ENCODE data around the gene FGD5. TPM values are rescaled to one million over a fixed set of nuclear protein-coding genes. Genes with fewer than 3 reads are reported as not detected.

Gene FGD5
- total and polyA plus RNA-seq, 2 experiments from 2014 or later, result 7.4 to 12.2 TPM

DNA sequence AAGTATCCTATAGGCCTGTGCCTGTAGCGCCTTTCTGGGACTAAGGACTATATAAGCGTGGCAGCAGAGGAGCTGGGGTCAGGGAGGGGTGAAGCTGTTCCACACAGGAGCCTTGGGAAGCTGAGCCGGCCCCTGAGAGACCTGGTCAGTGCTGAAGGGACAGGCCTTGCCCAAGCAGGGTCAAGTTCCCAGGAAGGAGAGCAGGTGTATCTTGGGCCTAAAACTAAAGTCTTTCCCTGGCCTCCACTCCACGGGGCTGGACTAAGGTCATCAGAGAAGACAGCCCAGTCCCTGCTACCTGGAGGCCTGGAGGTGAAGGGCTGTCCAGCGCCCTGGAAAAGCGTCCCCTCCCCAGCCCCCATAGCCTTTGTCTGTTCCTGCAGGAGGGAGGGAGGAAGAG lies 104.7 kb downstream of the FGD5 start (continued):
- TF ChIP-seq, protein P1, sequence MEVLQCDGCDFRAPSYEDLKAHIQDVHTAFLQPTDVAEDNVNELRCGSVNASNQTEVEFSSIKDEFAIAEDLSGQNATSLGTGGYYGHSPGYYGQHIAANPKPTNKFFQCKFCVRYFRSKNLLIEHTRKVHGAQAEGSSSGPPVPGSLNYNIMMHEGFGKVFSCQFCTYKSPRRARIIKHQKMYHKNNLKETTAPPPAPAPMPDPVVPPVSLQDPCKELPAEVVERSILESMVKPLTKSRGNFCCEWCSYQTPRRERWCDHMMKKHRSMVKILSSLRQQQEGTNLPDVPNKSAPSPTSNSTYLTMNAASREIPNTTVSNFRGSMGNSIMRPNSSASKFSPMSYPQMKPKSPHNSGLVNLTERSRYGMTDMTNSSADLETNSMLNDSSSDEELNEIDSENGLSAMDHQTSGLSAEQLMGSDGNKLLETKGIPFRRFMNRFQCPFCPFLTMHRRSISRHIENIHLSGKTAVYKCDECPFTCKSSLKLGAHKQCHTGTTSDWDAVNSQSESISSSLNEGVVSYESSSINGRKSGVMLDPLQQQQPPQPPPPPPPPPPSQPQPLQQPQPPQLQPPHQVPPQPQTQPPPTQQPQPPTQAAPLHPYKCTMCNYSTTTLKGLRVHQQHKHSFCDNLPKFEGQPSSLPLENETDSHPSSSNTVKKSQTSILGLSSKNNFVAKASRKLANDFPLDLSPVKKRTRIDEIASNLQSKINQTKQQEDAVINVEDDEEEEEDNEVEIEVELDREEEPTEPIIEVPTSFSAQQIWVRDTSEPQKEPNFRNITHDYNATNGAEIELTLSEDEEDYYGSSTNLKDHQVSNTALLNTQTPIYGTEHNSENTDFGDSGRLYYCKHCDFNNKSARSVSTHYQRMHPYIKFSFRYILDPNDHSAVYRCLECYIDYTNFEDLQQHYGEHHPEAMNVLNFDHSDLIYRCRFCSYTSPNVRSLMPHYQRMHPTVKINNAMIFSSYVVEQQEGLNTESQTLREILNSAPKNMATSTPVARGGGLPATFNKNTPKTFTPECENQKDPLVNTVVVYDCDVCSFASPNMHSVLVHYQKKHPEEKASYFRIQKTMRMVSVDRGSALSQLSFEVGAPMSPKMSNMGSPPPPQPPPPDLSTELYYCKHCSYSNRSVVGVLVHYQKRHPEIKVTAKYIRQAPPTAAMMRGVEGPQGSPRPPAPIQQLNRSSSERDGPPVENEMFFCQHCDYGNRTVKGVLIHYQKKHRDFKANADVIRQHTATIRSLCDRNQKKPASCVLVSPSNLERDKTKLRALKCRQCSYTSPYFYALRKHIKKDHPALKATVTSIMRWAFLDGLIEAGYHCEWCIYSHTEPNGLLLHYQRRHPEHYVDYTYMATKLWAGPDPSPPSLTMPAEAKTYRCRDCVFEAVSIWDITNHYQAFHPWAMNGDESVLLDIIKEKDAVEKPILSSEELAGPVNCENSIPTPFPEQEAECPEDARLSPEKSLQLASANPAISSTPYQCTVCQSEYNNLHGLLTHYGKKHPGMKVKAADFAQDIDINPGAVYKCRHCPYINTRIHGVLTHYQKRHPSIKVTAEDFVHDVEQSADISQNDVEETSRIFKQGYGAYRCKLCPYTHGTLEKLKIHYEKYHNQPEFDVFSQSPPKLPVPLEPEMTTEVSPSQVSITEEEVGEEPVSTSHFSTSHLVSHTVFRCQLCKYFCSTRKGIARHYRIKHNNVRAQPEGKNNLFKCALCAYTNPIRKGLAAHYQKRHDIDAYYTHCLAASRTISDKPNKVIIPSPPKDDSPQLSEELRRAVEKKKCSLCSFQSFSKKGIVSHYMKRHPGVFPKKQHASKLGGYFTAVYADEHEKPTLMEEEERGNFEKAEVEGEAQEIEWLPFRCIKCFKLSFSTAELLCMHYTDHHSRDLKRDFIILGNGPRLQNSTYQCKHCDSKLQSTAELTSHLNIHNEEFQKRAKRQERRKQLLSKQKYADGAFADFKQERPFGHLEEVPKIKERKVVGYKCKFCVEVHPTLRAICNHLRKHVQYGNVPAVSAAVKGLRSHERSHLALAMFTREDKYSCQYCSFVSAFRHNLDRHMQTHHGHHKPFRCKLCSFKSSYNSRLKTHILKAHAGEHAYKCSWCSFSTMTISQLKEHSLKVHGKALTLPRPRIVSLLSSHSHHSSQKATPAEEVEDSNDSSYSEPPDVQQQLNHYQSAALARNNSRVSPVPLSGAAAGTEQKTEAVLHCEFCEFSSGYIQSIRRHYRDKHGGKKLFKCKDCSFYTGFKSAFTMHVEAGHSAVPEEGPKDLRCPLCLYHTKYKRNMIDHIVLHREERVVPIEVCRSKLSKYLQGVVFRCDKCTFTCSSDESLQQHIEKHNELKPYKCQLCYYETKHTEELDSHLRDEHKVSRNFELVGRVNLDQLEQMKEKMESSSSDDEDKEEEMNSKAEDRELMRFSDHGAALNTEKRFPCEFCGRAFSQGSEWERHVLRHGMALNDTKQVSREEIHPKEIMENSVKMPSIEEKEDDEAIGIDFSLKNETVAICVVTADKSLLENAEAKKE (CRISPR knock-in tag; IDR thresholded peaks at IDR 0.05), result no peak
- TF ChIP-seq EZH2phosphoT487 (IDR thresholded peaks at IDR 0.05; ENCODE audit: unreplicated experiment) (no peak), REST (IDR thresholded peaks at IDR 0.05; ENCODE audit: unreplicated experiment) (no peak), NANOG (IDR thresholded peaks at IDR 0.05; ENCODE audit: borderline replicate concordance) (no peak), STAT1 (IDR thresholded peaks at IDR 0.05; ENCODE audit: unreplicated experiment) (no peak), EZH2 (IDR thresholded peaks at IDR 0.05; ENCODE audit: low read depth, unreplicated experiment) (no peak), ZNF114 (CRISPR knock-in tag; IDR thresholded peaks at IDR 0.05) (no peak)
- TF ChIP-seq, protein P2, sequence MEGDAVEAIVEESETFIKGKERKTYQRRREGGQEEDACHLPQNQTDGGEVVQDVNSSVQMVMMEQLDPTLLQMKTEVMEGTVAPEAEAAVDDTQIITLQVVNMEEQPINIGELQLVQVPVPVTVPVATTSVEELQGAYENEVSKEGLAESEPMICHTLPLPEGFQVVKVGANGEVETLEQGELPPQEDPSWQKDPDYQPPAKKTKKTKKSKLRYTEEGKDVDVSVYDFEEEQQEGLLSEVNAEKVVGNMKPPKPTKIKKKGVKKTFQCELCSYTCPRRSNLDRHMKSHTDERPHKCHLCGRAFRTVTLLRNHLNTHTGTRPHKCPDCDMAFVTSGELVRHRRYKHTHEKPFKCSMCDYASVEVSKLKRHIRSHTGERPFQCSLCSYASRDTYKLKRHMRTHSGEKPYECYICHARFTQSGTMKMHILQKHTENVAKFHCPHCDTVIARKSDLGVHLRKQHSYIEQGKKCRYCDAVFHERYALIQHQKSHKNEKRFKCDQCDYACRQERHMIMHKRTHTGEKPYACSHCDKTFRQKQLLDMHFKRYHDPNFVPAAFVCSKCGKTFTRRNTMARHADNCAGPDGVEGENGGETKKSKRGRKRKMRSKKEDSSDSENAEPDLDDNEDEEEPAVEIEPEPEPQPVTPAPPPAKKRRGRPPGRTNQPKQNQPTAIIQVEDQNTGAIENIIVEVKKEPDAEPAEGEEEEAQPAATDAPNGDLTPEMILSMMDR (conservative IDR thresholded peaks at IDR 0.05; ENCODE audit: low read depth in 2 of 2), result no peak
